Astrocyte of the hippocampus (primary cell): ENCODE measurements around the gene ELOA.
"Not testable (repeated sequence)": the region's sequence is repeated elsewhere in the genome, so short reads cannot be mapped to it uniquely, and the experiment has no call there.

Experiments
- DNase-seq: peaks from one replicate; pipeline ENCODE4 v3.0.0; 2011; ENCODE audit warnings: low read depth, low spot score

The ELOA gene

GRCh38 chr1:23801338-23801748, 58.1 kb downstream of the ELOA start:
- DNase-seq, result no peak

DNA sequence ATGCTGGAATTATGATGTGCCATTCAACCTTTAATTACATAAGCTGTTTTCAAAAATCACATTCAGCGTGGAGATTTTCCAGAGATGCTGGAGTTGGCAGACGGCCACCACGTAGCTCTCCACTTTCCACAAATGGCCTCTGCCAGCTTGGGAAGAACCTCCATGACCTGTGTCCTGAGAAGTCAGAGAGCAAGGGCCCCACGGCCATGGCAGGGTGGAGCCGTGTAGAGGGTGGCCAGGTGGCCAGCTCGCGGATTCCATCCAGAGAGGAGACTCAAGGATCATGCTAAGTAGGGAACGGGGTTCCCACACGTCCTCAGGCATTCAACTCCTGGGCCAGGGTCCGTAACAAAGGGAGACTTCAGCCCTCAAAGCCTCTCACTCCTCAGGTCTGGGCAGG, 58.6 kb downstream of the ELOA start:
- no peak for DNase-seq

- not testable (repeated sequence) for DNase-seq
Observed at GRCh38 chr1:23802809-23803342, 59.6 kb downstream of the ELOA start.

GRCh38 chr1:23803674-23804073, 60.4 kb downstream of the ELOA start:
- DNase-seq, result no peak

GRCh38 chr1:23804183-23804835, 61.0 kb downstream of the ELOA start:
- DNase-seq, result no peak

DNA sequence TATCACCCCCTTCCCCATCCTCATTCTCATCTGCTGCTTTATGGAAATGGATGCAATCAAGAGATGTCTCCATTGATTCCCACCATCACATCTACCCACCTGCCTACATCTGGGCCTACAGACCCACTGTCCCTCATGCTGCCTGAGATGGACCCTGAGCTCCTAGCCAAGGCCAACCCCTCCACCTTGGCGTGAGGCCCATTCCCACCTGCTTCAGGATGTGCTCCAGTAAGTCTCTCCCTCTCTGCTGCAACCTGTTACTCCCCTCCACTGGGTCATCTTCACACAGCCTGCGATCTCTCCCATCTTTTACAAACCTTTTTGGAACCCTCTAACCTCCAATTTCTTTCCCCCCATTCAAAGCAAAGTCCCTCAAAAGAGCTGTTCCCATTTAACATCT, 61.8 kb downstream of the ELOA start:
- no peak for DNase-seq

- no peak for DNase-seq
Observed at GRCh38 chr1:23806280-23806679, 63.0 kb downstream of the ELOA start.

GRCh38 chr1:23807453-23807852, 64.2 kb downstream of the ELOA start:
- DNase-seq, result no peak

DNA sequence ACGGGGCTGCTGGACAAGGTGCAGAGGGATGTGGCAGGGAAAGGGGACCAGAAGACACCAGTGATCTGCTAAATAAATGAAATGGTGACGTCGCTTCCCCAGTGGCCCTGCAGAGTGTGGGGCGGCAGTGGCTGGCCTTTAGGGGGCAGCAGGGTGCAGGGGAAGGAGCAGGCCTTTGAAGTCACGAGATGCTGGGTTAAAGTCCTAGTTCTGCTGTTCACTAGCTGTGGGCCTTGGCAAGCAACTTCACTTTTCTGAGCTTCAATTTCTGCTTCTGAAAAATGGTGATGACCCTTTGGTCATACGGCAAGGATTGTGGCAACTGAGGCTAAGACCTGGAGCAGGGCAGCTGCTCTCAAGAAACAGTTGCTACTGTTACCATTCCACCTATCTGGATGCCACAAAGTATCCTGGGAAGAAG, 66.5 kb downstream of the ELOA start:
- peak; percentile 76 for DNase-seq

DNA sequence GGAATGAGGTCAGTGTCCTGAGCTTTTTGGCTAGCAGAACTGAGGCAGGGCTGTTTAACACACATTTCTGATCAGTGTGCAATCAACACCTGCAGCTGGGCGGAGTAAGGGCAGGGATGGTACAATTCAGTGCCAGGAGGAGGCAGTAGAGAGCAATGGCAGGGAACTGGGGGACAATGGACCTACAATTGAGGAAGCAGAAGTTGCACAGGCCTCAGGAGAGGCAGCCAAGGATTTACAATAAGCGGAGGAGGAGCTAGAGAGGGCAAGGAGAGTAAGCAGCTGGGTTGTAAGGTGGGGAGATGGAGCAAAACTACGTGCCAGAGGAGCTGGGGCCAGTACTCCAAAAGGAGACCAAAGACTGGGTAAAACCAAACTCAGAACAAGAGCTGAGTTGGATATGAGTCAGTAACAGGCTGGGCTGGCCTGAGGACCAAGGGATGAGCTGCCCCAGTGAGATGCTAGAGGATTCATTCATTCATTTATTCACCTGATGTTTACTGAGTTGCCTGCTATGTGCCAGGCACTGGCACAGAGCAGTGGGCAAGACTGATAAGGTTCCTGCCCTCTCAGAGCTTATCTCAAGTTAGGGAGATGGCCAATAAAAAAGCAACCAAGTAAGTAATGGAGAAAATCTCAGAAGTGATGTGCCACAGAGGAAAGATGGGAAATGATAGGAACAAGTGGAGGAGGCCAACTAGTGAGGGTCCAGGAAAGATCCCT, 67.7 kb downstream of the ELOA start:
- DNase-seq, result peak; percentile 51
